Measurements from ENCODE around the gene RAP1GAP2.
"Not testable (repeated sequence)": the region's sequence is repeated elsewhere in the genome, so short reads cannot be mapped to it uniquely, and the experiment has no call there.

RAP1GAP2 gene

GRCh38 chr17:3027786-3028532 is 231.7 kb downstream of the RAP1GAP2 start:
- no peak for FAIRE-seq

DNA sequence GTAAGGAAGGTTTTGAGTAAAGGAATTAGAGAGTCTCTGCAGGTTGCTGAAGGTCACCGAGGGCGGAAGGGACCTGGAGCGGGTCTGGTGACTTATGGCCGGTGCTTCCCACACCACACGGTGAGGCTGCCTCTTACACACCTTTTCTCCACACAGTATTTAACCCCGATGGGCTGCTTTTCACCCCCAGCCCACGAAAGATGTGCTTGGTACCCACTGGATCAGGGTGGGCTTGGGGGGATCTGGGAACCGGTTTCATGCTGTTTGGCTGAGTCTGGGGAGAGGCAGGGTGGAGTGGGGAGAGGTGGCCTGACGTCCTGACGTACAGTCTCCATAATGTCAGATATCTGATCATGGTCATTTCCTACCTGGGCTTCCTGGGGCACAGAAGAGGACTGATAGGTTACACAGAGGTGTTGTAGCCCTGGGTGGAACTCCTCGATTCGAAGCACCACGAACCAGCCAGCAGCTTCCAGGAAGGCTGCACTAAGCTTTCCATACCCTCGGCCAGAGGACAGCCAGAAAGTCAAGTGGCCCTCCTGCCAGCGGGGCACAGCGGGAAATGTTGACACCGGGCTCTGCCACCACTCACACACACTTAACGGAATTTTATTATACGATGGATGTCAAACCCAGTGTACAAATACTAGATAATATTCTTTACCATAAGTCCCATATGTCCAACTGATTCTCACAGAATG is 233.1 kb downstream of the RAP1GAP2 start:
- DNase-seq (ENCODE audit: extremely low spot score, insufficient read length, low read depth) (no peak), FAIRE-seq (no peak)

More at GRCh38 chr17:3027786-3028532, 231.7 kb downstream of the RAP1GAP2 start:
- DNase-seq (ENCODE audit: extremely low spot score, insufficient read length, low read depth), result no peak

DNA sequence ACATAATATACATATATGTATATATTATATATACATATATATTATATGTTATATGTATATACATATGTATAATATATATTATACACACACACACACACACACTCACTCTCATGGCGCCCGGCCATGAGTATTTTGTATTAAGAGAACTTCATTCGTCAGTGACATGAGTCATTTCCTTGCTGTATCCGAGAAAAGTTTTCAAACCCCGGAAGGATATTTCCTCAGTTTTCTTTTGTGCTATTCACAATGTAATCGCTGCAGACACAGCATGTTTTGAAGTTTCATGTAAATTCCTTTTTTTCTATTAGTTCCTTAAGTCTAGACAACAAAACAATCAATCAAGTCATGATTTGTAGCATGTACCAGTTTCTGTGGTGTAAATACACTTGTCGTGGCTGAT is 233.9 kb downstream of the RAP1GAP2 start:
- no peak for FAIRE-seq
- no peak for DNase-seq (ENCODE audit: extremely low spot score, insufficient read length, low read depth)

- not testable (repeated sequence) for FAIRE-seq; DNase-seq (ENCODE audit: extremely low spot score, insufficient read length, low read depth)
These were observed 234.7 kb downstream of the RAP1GAP2 start for GRCh38 chr17:3030852-3031470.

DNA sequence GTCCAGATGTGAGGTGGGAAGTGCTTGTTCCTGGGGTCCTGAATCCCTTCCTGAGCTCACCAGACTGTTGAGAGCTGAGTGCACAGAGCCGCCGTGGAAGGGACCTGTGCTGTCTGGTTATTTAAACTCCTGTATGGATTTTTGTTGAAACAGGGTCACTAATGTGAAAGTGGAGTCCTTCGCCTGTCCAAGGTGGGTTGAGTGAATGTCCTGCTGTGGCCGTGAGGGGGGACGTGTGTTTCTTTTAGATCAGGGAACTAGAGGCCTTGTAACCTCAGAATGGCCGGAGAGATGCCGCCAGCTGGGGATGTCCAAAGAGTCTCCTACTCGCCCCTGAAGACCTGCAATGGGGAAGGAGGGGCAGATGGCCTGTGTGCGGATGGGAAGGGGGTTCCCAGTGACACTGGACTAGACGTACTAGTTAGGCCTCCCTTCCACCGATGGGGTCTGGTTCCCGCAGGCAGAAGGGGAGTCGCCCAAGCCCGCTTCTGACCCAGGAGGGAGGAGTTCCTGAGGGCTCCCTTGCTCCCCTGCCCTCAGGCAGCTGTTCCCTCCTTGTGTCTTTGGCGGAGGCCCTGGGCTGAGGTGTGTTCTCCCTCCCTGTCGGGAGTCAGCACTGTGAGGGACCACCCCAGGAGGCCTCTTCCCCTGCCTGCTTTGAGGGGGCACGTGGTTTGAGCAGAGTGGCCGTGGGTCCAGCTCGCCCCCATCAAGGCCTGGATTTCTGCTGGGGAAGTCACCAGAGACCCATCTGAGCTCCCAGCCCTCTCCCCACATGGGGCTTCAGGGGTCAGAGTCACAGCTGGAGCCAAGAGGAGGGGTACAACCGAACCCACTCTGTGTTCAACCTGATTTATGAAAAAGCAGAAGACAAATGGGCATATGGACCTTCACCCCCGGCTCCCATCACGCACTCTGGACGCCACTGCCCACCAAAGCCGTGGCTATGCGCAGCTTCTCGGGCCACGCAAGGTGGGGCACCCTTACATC is 236.3 kb downstream of the RAP1GAP2 start:
- DNase-seq (ENCODE audit: extremely low spot score, insufficient read length, low read depth) (no peak), FAIRE-seq (no peak)

GRCh38 chr17:3033248-3033640 is 237.0 kb downstream of the RAP1GAP2 start:
- FAIRE-seq (no peak), DNase-seq (ENCODE audit: extremely low spot score, insufficient read length, low read depth) (no peak)

DNA sequence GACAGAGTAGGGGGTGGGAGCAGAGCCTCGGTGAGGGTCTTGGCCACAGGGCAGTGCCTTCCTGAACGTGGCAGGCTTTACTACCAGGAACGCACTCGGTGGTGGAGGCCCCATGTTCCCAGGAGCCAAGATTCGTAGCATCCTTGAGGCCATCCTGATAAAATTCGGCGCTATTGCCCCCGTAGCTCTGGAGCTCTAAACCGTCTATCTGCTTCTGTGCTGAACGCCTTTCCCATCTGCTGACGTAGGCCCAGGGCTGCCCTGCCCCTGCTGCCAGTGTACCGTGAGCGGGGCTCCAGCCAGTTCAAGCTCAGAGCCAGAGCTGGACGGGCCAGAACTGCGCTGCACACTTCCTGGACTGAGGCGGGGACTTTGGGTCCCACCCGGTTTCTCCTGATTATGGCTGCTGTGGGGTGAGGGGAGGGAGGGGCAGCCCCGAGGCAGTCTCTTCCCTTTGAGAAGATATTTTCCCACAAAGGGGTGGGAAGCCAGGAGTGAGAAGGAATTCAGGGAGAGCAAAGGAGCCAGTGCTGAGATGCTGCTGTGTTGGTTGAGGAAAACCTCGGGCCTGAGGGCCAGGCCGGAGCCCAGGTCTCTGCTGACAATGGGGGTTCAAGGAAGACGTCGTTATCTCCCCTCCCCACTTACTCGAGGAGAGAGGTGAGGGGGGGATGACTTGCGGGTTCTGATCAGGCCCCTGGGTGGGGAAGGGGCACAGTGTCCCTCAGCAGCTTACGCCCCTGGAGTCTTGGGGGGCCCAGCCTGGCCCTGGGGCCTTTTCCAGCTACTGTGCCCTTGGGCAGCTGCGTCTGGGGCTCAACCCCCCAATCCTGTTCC is 237.7 kb downstream of the RAP1GAP2 start:
- FAIRE-seq, result no peak

DNA sequence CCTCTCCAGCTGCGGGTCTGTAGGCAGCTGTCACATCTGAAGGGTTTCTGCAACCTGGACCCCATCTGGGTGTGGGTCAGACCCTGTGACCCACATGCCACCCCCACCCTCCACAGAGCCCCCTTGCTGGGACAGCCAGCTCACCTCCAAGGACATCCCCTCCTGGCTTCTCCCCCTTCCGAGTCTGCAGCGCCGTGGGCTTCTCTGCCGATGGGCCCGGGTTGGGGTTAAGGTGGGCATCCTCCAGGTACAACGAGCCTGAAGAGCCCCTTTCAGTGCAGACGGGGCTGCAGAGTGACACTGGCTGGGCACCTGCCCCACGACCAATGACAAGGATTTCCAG is 238.3 kb downstream of the RAP1GAP2 start:
- DNase-seq (ENCODE audit: extremely low spot score, insufficient read length, low read depth) (no peak), FAIRE-seq (no peak)

More for the DNA sequence above, 237.7 kb downstream of the RAP1GAP2 start:
- no peak for DNase-seq (ENCODE audit: extremely low spot score, insufficient read length, low read depth)

- FAIRE-seq, result no peak
These were observed 239.2 kb downstream of the RAP1GAP2 start for GRCh38 chr17:3035256-3035967.

GRCh38 chr17:3035968-3036280 is 239.7 kb downstream of the RAP1GAP2 start:
- no peak for DNase-seq (ENCODE audit: extremely low spot score, insufficient read length, low read depth)
- FAIRE-seq, result no peak

More at GRCh38 chr17:3035256-3035967, 239.2 kb downstream of the RAP1GAP2 start:
- no peak for DNase-seq (ENCODE audit: extremely low spot score, insufficient read length, low read depth)

GRCh38 chr17:3036800-3037199 is 240.6 kb downstream of the RAP1GAP2 start:
- DNase-seq (ENCODE audit: extremely low spot score, insufficient read length, low read depth) (no peak), FAIRE-seq (no peak)

- DNase-seq (ENCODE audit: extremely low spot score, insufficient read length, low read depth), result no peak
- no peak for FAIRE-seq
These were observed 241.0 kb downstream of the RAP1GAP2 start for GRCh38 chr17:3037259-3037658.

GRCh38 chr17:3038941-3039340 is 242.7 kb downstream of the RAP1GAP2 start:
- DNase-seq (ENCODE audit: extremely low spot score, insufficient read length, low read depth) (no peak), FAIRE-seq (no peak)

- FAIRE-seq, result no peak
- DNase-seq (ENCODE audit: extremely low spot score, insufficient read length, low read depth), result no peak
These were observed 243.5 kb downstream of the RAP1GAP2 start for GRCh38 chr17:3039736-3040135.

DNA sequence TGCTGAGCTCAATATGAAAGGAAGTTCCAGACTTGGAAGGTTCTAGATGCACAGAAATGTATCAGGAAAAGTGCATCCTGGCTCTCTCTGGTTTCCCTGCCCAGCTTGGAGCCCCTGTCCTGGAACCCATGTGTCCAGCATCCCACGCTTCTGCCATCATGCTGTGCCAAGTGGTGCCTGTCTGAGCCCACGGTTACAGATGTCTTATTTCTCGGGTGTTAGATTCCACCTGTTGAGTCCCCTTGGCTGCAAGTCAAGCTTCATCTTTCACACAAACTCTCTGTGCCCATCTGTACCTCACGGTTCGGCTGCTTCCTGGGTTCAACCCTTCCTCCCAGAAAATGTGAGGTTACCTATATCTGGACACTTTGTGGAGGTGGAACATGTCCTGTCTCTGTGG is 244.6 kb downstream of the RAP1GAP2 start:
- FAIRE-seq, result no peak

GRCh38 chr17:3043737-3044365 is 247.6 kb downstream of the RAP1GAP2 start:
- no peak for FAIRE-seq
- no peak for DNase-seq (ENCODE audit: extremely low spot score, insufficient read length, low read depth)

More for the DNA sequence above, 244.6 kb downstream of the RAP1GAP2 start:
- DNase-seq (ENCODE audit: extremely low spot score, insufficient read length, low read depth), result no peak

- no peak for FAIRE-seq
- no peak for DNase-seq (ENCODE audit: extremely low spot score, insufficient read length, low read depth)
These were observed 250.5 kb downstream of the RAP1GAP2 start for GRCh38 chr17:3046753-3047152.
